SK-MEL-5 (cell line): ENCODE data around the gene STXBP5. TPM values are rescaled to one million over a fixed set of nuclear protein-coding genes. Genes with fewer than 3 reads are reported as not detected.

ENCODE experiments used
- DNase-seq: peaks from one replicate; pipeline ENCODE4 v3.0.0-alpha.2; 2016; ENCODE audit warnings: low read depth, low spot score
- in situ Hi-C: cut with HindIII; loops from 2 replicates; pipeline ENCODE4 v1.10.0; 2016; ENCODE audit warnings: low sequenced_read_pairs, high pct_unique_total_duplicates, low pct_unique_long_range_greater_than_20kb
- small RNA-seq, 2 experiments: library from RNA; depleted of rRNA; stranded (forward); fragments of <200 nt; gene quantifications; one replicate each; pipeline ENCODE3, GENCODE V24; 2014
- total RNA-seq: library from RNA; depleted of rRNA; stranded (reverse); fragments of >200 nt; shearing (Covaris generic); gene quantifications from 2 replicates; pipeline ENCODE4 v1.2.3, GENCODE V29; 2014

The STXBP5 gene
- total RNA-seq, 1 experiment from 2014 or later = 24.1 TPM

GRCh38 chr6:147418523-147418922 lies 214.3 kb downstream of the STXBP5 start:
- DNase-seq = no peak
- in situ Hi-C loops = no loop called here

GRCh38 chr6:147421903-147422302 lies 217.7 kb downstream of the STXBP5 start:
- in situ Hi-C loops = no loop called here
- no peak for DNase-seq

GRCh38 chr6:147423111-147423510 lies 218.9 kb downstream of the STXBP5 start:
- in situ Hi-C loops = no loop called here

GRCh38 chr6:147429794-147430193 lies 225.6 kb downstream of the STXBP5 start:
- no peak for DNase-seq
- in situ Hi-C loops = no loop called here

More at GRCh38 chr6:147423111-147423510, 218.9 kb downstream of the STXBP5 start:
- no peak for DNase-seq

- DNase-seq = no peak
- in situ Hi-C loops = no loop called here
Observed at GRCh38 chr6:147430811-147431210, 226.6 kb downstream of the STXBP5 start.

- in situ Hi-C loops = no loop called here
- DNase-seq = no peak
Observed at GRCh38 chr6:147434076-147434475, 229.9 kb downstream of the STXBP5 start.

GRCh38 chr6:147434516-147434915 lies 230.3 kb downstream of the STXBP5 start:
- no peak for DNase-seq
- in situ Hi-C loops = no loop called here

- in situ Hi-C loops = no loop called here
- DNase-seq = no peak
Observed at GRCh38 chr6:147437615-147438014, 233.4 kb downstream of the STXBP5 start.

GRCh38 chr6:147438758-147439528 lies 234.7 kb downstream of the STXBP5 start:
- no peak for DNase-seq
- in situ Hi-C loops = no loop called here

Small RNAs within 50 kb of the gene (small RNA-seq; reads per million reads assigned to genes)
- gene AL355365.1 = 0 reads per million in 2 experiments
